ENCODE measurements around the gene ADH1B. TPM values are rescaled to one million over a fixed set of nuclear protein-coding genes. Genes with fewer than 3 reads are reported as not detected.
"Not testable (repeated sequence)": the region's sequence is repeated elsewhere in the genome, so short reads cannot be mapped to it uniquely, and the experiment has no call there.

ADH1B gene
- not detected for total RNA-seq

DNA sequence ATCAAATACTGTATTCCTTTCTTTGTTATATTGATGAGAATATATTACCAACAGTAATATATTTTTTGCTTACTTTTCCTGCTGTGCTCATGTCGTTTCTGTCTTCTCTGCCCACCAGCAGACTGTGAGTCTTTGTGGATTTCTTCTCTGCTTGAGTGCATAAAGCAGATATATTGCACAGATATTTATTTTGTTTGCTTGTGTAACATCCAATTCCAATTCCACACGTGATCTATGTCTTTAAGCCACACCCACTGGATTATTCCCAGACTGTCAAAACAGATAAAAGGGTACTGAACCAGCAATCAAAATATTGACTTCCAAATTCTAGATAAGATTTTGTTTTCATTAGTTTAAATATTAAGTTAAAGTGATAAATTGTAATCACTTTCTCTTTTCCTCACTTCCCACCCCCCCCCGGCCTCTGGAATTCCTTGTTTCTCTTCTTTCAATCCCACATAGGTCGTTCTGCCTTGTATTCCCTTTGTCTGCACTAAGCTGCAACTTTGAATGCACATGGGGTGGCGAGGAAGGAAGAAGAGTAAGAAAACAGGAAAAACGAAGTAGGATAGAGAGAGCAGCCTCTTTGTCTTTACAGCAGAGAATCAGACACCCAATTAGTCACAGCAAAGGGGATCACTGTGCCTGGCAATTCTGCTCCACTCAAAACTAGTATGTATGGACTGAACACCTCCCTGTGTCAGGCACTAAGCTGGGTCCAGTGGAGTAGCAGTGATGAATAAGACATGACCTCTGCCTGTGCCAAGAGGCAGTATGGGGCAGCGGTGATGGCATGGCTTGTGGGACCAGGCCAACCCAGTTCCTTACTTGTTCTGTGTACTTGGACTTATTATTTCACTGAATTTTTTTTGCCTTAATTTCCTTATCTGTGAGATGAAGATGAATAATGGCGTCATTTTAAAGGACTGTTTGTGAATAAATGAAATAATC lies at the start of gene ADH1B:
TSS of gene ADH1B (minus strand) at position 161 of the 951 bp plus-strand sequence. CDS start at position 91, 70 bp downstream.
- Mint-ChIP-seq H3K27ac (no peak within 1 kb of the TSS), H3K4me1 (ENCODE audit: low read depth) (no peaks in the 10 kb centered on the region), H3K36me3 (ENCODE audit: low read depth) (no peaks in the 10 kb centered on the region), H3K9me3 (no peaks in the 10 kb centered on the region), H3K4me3 (no peak within 1 kb of the TSS), H3K27me3 (peaks cover 9% of the 10 kb centered on the region)
- intact Hi-C loops (cut with micrococcal nuclease): no loop called here
- TF ChIP-seq, protein P1, sequence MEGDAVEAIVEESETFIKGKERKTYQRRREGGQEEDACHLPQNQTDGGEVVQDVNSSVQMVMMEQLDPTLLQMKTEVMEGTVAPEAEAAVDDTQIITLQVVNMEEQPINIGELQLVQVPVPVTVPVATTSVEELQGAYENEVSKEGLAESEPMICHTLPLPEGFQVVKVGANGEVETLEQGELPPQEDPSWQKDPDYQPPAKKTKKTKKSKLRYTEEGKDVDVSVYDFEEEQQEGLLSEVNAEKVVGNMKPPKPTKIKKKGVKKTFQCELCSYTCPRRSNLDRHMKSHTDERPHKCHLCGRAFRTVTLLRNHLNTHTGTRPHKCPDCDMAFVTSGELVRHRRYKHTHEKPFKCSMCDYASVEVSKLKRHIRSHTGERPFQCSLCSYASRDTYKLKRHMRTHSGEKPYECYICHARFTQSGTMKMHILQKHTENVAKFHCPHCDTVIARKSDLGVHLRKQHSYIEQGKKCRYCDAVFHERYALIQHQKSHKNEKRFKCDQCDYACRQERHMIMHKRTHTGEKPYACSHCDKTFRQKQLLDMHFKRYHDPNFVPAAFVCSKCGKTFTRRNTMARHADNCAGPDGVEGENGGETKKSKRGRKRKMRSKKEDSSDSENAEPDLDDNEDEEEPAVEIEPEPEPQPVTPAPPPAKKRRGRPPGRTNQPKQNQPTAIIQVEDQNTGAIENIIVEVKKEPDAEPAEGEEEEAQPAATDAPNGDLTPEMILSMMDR (IDR thresholded peaks at IDR 0.05): no peak
- ATAC-seq: no peak
- DNase-seq: no peak
- ChIA-PET CTCF (interaction anchor here (0.6 kb wide), 1 partner anchor 84 kb away, joined by 3 read pairs; no protein-coding TSS in a partner anchor), POLR2A (no interaction called here)

DNA sequence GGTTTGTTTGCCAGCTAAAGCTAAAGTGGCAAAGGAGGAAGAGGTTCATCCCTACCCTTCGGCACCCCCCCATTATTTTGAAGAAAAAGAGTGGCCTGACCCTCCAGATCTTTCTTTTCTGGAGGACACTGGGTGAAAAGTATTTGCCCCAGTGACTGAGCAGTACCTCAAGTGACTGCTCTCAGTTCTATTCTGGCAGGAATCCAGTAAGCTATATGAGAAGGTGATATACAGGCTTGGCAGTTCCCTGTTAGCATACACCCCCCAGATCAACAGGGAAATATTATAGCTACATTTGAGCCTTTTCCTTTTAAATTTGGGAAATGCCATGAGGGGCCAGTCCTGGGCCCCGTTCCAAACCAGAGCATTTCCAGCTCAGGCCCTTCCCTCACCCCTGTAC lies 46.6 kb upstream of the ADH1B start:
- H3K27me3 Mint-ChIP-seq: peaks cover 10% of the 10 kb centered on the region
- H3K9me3 Mint-ChIP-seq; intact Hi-C loops (cut with micrococcal nuclease); H3K4me3 Mint-ChIP-seq; CTCF ChIA-PET; H3K36me3 Mint-ChIP-seq (ENCODE audit: low read depth); ATAC-seq; H3K4me1 Mint-ChIP-seq (ENCODE audit: low read depth); H3K27ac Mint-ChIP-seq; DNase-seq; POLR2A ChIA-PET: not testable (repeated sequence)

DNA sequence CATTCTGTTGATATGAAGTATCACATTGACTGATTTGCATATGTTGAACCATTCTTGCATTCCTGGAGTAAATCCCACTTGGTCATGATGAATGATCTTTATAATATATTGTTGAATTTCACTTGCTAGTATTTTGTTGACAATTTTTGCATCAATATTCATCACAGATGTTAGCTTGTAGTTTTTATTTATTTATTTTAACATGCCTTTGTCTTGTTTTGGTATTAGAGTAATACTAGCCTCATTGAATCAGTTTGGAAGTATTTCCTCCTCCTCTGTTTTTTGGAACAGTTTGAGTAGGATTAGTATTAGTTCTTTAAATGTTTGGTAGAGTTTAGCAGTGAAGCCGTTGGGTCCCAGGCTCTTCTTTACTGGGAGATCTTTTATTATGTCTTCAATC lies 45.3 kb upstream of the ADH1B start:
- no peaks in the 10 kb centered on the region for H3K4me1 Mint-ChIP-seq (ENCODE audit: low read depth)
- intact Hi-C loops (cut with micrococcal nuclease): no loop called here
- no peak for DNase-seq
- H3K9me3 Mint-ChIP-seq: no peaks in the 10 kb centered on the region
- peaks cover 10% of the 10 kb centered on the region for H3K27me3 Mint-ChIP-seq
- CTCF ChIA-PET: no interaction called here
- no peak overlapping the region for H3K27ac Mint-ChIP-seq
- no peaks in the 10 kb centered on the region for H3K36me3 Mint-ChIP-seq (ENCODE audit: low read depth)
- POLR2A ChIA-PET: no interaction called here
- ATAC-seq: no peak
- H3K4me3 Mint-ChIP-seq: no peak overlapping the region
- TF ChIP-seq, protein P1 (IDR thresholded peaks at IDR 0.05): no peak

DNA sequence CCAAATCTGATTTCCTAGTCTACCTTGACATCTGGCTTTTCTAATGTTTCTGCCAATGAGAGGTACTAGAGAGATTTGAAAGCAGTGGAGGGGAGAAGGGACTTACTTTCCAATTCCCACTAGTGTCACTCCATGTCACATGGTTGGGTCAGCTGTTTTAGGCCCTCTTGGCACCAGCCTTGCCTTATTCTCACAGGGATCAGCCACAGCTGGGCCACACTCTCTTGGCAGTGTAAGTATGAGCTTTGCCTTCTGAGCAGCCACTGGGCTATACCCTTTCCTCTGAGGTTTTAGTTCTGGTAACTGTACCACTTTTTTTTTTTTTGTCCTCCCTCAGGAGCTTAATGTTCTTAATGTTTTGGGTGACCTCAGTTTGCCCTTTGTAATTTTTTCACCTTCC lies 41.6 kb upstream of the ADH1B start:
- Mint-ChIP-seq H3K27ac (no peak overlapping the region), H3K27me3 (peaks cover 2% of the 10 kb centered on the region), H3K9me3 (no peaks in the 10 kb centered on the region), H3K4me3 (no peak overlapping the region), H3K4me1 (ENCODE audit: low read depth) (no peaks in the 10 kb centered on the region), H3K36me3 (ENCODE audit: low read depth) (no peaks in the 10 kb centered on the region)
- CTCF ChIA-PET: interaction anchor here (0.6 kb wide), 1 partner anchor 142 kb away, joined by 3 read pairs; no protein-coding TSS in a partner anchor
- POLR2A ChIA-PET: no interaction called here
- DNase-seq: no peak
- intact Hi-C loops (cut with micrococcal nuclease): no loop called here
- no peak for ATAC-seq
- TF ChIP-seq, protein P1 (IDR thresholded peaks at IDR 0.05): no peak

DNA sequence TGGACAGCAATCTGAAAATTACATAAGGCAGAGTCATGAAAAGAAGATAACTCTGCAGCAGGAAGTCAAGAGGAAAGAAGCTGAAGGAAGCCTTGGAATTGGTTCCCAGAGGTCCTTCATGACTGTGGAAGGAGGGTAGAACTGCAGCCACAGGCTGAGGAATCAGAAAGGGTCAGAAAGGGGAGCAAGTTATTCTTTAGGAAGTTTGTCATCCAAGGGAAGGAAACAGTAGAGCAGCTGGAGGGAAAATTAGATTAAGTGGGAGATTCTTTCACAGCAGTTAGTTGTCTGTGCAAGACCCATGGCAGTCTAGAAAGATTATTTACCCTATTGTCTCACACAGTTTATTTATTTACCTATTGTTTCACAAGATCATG lies 40.7 kb upstream of the ADH1B start:
- ChIA-PET POLR2A (no interaction called here), CTCF (no interaction called here)
- DNase-seq (no peak), ATAC-seq (no peak)
- Mint-ChIP-seq H3K9me3 (no peaks in the 10 kb centered on the region), H3K4me3 (no peak overlapping the region), H3K36me3 (ENCODE audit: low read depth) (no peaks in the 10 kb centered on the region), H3K4me1 (ENCODE audit: low read depth) (no peaks in the 10 kb centered on the region), H3K27me3 (peaks cover 2% of the 10 kb centered on the region), H3K27ac (no peak overlapping the region)
- intact Hi-C loops (cut with micrococcal nuclease): no loop called here
- TF ChIP-seq, protein P1 (IDR thresholded peaks at IDR 0.05): no peak
